GM18502 (cell line): ENCODE data around the gene GNA12.

Experiments used
- ATAC-seq: cut with Tn5 transposase; IDR thresholded peaks from one replicate; pipeline ENCODE4 v1.9.1; 2021; ENCODE audit warnings: mild to moderate bottlenecking; ENCODE audit not compliant: unreplicated experiment, poor library complexity

GNA12 gene

GRCh38 chr7:2786607-2787116, 57.4 kb downstream of the GNA12 start:
- no peak for ATAC-seq

GRCh38 chr7:2785071-2785500, 59.0 kb downstream of the GNA12 start:
- ATAC-seq = peak; percentile 80

GRCh38 chr7:2782565-2782964, 61.5 kb downstream of the GNA12 start:
- no peak for ATAC-seq

- no peak for ATAC-seq
Measured at GRCh38 chr7:2782121-2782520, 62.0 kb downstream of the GNA12 start.

- ATAC-seq = no peak
Measured at GRCh38 chr7:2781636-2782035, 62.5 kb downstream of the GNA12 start.

GRCh38 chr7:2779051-2779450, 65.1 kb downstream of the GNA12 start:
- ATAC-seq = no peak

- no peak for ATAC-seq
Measured at GRCh38 chr7:2777898-2778535, 66.1 kb downstream of the GNA12 start.

GRCh38 chr7:2776401-2776800, 67.7 kb downstream of the GNA12 start:
- ATAC-seq = no peak

GRCh38 chr7:2775785-2776184, 68.3 kb downstream of the GNA12 start:
- ATAC-seq = no peak

GRCh38 chr7:2775376-2775775, 68.7 kb downstream of the GNA12 start:
- ATAC-seq = no peak

GRCh38 chr7:2774935-2775334, 69.2 kb downstream of the GNA12 start:
- ATAC-seq = no peak

GRCh38 chr7:2774280-2774679, 69.8 kb downstream of the GNA12 start:
- ATAC-seq = no peak

- no peak for ATAC-seq
Measured at GRCh38 chr7:2773608-2774007, 70.5 kb downstream of the GNA12 start.

- ATAC-seq = no peak
Measured at GRCh38 chr7:2771274-2771731, 72.8 kb downstream of the GNA12 start.

- no peak for ATAC-seq
Measured at GRCh38 chr7:2764621-2765020, 79.5 kb downstream of the GNA12 start.

GRCh38 chr7:2763597-2763996, 80.5 kb downstream of the GNA12 start:
- no peak for ATAC-seq

GRCh38 chr7:2761801-2762497, 82.2 kb downstream of the GNA12 start:
- no peak for ATAC-seq

GRCh38 chr7:2761131-2761624, 82.9 kb downstream of the GNA12 start:
- no peak for ATAC-seq

GRCh38 chr7:2760098-2760889, 83.8 kb downstream of the GNA12 start:
- no peak for ATAC-seq

- ATAC-seq = no peak
Measured at GRCh38 chr7:2759736-2760097, 84.4 kb downstream of the GNA12 start.
